HCT116 (cell line): ENCODE data around the gene CHAC1. TPM values are rescaled to one million over a fixed set of nuclear protein-coding genes. Genes with fewer than 3 reads are reported as not detected.
"Not testable (repeated sequence)": the region's sequence is repeated elsewhere in the genome, so short reads cannot be mapped to it uniquely, and the experiment has no call there.

Source experiments
- ATAC-seq: fragments of 200-7000 bp; cut with Tn5 transposase; 2 replicates; pipeline ENCODE4 v1.9.1; 2020; ENCODE audit warnings: mild to moderate bottlenecking, moderate library complexity
- BruUV-seq: library from RNA; stranded (reverse); fragments of 400-500 nt; replicated peaks from 2 replicates; lab custom pipeline; 2021; lab: Mats Ljungman, UMichigan
- CTCF ChIA-PET: fragments of 300-600 bp; sonication (Branson Sonifier 250); formaldehyde crosslinking; loops from one replicate; lab custom pipeline; 2021; ENCODE audit warnings: antibody characterized with exemption; lab: Charles Lee
- POLR2A ChIA-PET: fragments of 300-600, 350-600 bp; sonication (Branson Sonifier 250); formaldehyde crosslinking; loops from one replicate; lab custom pipeline; 2021; ENCODE audit warnings: antibody characterized with exemption; lab: Charles Lee
- RAD21 ChIA-PET, 2 experiments: fragments of 300-600 bp; sonication (Branson Sonifier 250); formaldehyde crosslinking; loops; one replicate each; lab custom pipeline; 2023; ENCODE audit warnings: low total read pairs in 2 of 2; ENCODE audit not compliant: uncharacterized antibody in 2 of 2, unreplicated experiment in 2 of 2, low non-redundant PET in 1 of 2; lab: Charles Lee
- DNase-seq: peaks from one replicate; pipeline ENCODE4 v3.0.0-alpha.2; 2010; ENCODE audit warnings: low read depth, low spot score
- H2AFZ ChIP-seq: fragments of 200-600 bp; shearing (Covaris generic), sonication (generic); 2 replicates; pipeline ENCODE4 v1.6.1; 2017; ENCODE audit warnings: low read depth, mixed run types, mixed read lengths, antibody characterized with exemption, low read length; ENCODE audit not compliant: poor library complexity, severe bottlenecking
- H3K27ac ChIP-seq: 2 replicates; pipeline ENCODE4 v1.5.1; 2012; ENCODE audit warnings: low read depth, low read length
- H3K27me3 ChIP-seq: fragments of 200-600 bp; sonication (generic); 2 replicates; pipeline ENCODE4 v1.6.1; 2016; ENCODE audit warnings: mixed run types, low read length, mixed read lengths; ENCODE audit not compliant: insufficient read depth
- H3K36me3 ChIP-seq, 2 experiments: fragments of 200-500 bp in 1 of 2; fragments of 200-600 bp in 1 of 2; sonication (Bioruptor generic) in 1 of 2; sonication (generic) in 1 of 2; 2 replicates each; pipeline versions ENCODE4 v1.5.1 to v1.6.1; 2014 to 2016; ENCODE audit warnings: low read length in 2 of 2, inconsistent platforms in 1 of 2, mixed read lengths in 1 of 2, mixed run types in 1 of 2; ENCODE audit not compliant: insufficient read depth in 2 of 2, control insufficient read depth in 1 of 2
- H3K4me1 ChIP-seq, 2 experiments: fragments of 200-600 bp in 1 of 2; sonication (generic) in 1 of 2; 2 replicates each; pipeline versions ENCODE4 v1.5.1 to v1.6.1; 2012 to 2017; ENCODE audit warnings: low read length in 2 of 2, inconsistent platforms in 1 of 2, mild to moderate bottlenecking in 1 of 2, mixed read lengths in 1 of 2, mixed run types in 1 of 2, moderate library complexity in 1 of 2; ENCODE audit not compliant: insufficient read depth in 2 of 2, control insufficient read depth in 1 of 2
- H3K4me2 ChIP-seq: fragments of 200-600 bp; sonication (generic); 2 replicates; pipeline ENCODE4 v1.6.1; 2017; ENCODE audit warnings: mixed run types, low read length, mixed read lengths
- H3K4me3 ChIP-seq, 2 experiments: fragments of 200-600 bp in 1 of 2; sonication (generic) in 1 of 2; replicated peaks in 1 of 2; 2 replicates each; pipeline ENCODE4 v1.5.1; 2011 to 2016; ENCODE audit warnings: low read length in 2 of 2, control low read depth in 1 of 2, low read depth in 1 of 2, mild to moderate bottlenecking in 1 of 2, mixed read lengths in 1 of 2, mixed run types in 1 of 2
- H3K79me2 ChIP-seq: fragments of 200-600 bp; sonication (generic); 2 replicates; pipeline ENCODE4 v1.6.1; 2017; ENCODE audit warnings: mild to moderate bottlenecking, mixed run types, low read length, moderate library complexity, mixed read lengths; ENCODE audit not compliant: insufficient read depth
- H3K9ac ChIP-seq: fragments of 200-600 bp; sonication (generic); 2 replicates; pipeline ENCODE4 v1.6.1; 2016; ENCODE audit warnings: low read length, mixed read lengths
- H3K9me2 ChIP-seq: fragments of 200-600 bp; sonication (generic), shearing (Covaris generic); 2 replicates; pipeline ENCODE4 v1.6.1; 2017; ENCODE audit warnings: mixed run types, mild to moderate bottlenecking, moderate library complexity; ENCODE audit not compliant: insufficient read depth
- H3K9me3 ChIP-seq, 2 experiments: fragments of 200-500 bp in 1 of 2; fragments of 200-600 bp in 1 of 2; sonication (Bioruptor generic) in 1 of 2; sonication (generic) in 1 of 2; 2 replicates each; pipeline ENCODE4 v1.6.1; 2014 to 2017; ENCODE audit warnings: low read length in 2 of 2, mixed read lengths in 2 of 2, inconsistent platforms in 1 of 2, low read depth in 1 of 2, mild to moderate bottlenecking in 1 of 2, mixed run types in 1 of 2, moderate library complexity in 1 of 2; ENCODE audit not compliant: control insufficient read depth in 1 of 2, insufficient read depth in 1 of 2
- H4K20me1 ChIP-seq: fragments of 200-600 bp; sonication (generic), shearing (Covaris generic); 2 replicates; pipeline ENCODE4 v1.6.1; 2017; ENCODE audit warnings: mixed run types, mild to moderate bottlenecking, moderate library complexity; ENCODE audit not compliant: insufficient read depth
- CBX3 ChIP-seq: IDR thresholded peaks from 2 replicates; pipeline ENCODE4 v1.6.1; 2012; ENCODE audit warnings: low read depth
- ELF1 ChIP-seq: IDR thresholded peaks from 2 replicates; pipeline ENCODE4 v1.6.1; 2012; ENCODE audit warnings: low read depth, borderline replicate concordance
- JUND ChIP-seq: IDR thresholded peaks from 2 replicates; pipeline ENCODE4 v1.6.1; 2012
- POLR2A ChIP-seq: IDR thresholded peaks from 2 replicates; pipeline ENCODE4 v1.7.0; 2011; ENCODE audit warnings: borderline replicate concordance; ENCODE audit not compliant: insufficient read depth, insufficient read length; ENCODE audit errors: extremely low read depth
- RAD21 ChIP-seq: IDR thresholded peaks from 2 replicates; pipeline ENCODE4 v1.6.1; 2012; ENCODE audit warnings: low read depth, mild to moderate bottlenecking
- SIN3A ChIP-seq: IDR thresholded peaks from 2 replicates; pipeline ENCODE4 v1.6.1; 2012; ENCODE audit warnings: low read depth
- TCF7L2 ChIP-seq: IDR thresholded peaks from 2 replicates; pipeline ENCODE4 v1.7.0; 2011; ENCODE audit warnings: borderline replicate concordance, inconsistent platforms; ENCODE audit not compliant: insufficient read depth, insufficient read length; ENCODE audit errors: extremely low read depth
- ZNF274 ChIP-seq: fragments of 200-500 bp; sonication (Bioruptor generic); IDR thresholded peaks from 2 replicates; pipeline ENCODE4 v1.6.1; 2014; ENCODE audit warnings: mild to moderate bottlenecking, low read depth, low read length, inconsistent platforms
- intact Hi-C: fragments of 100-400 bp; cut with micrococcal nuclease; formaldehyde crosslinking; loops from 2 replicates; pipeline ENCODE4 v1.10.0; 2022
- total RNA-seq: library from RNA; stranded (reverse); gene quantifications from one replicate; pipeline ENCODE4 v1.2.1, GENCODE V29; 2021; ENCODE audit not compliant: unreplicated experiment
- TF ChIP-seq, protein P1 (sequence below): IDR thresholded peaks from 2 replicates; pipeline ENCODE4 v1.6.1; 2012
- TF ChIP-seq, protein P2 (sequence below): IDR thresholded peaks from 2 replicates; pipeline ENCODE4 v1.6.1; 2012
- TF ChIP-seq, protein P3 (sequence below): IDR thresholded peaks from 2 replicates; pipeline ENCODE4 v1.6.1; 2011; ENCODE audit warnings: mild to moderate bottlenecking, low read length, moderate library complexity; ENCODE audit not compliant: insufficient replicate concordance; ENCODE audit errors: extremely low read depth

The CHAC1 gene
- total RNA-seq, 1 experiment from 2014 or later = 58.9 TPM

- TF ChIP-seq RAD21 (no peak), POLR2A (no peak), ELF1 (no peak), CBX3 (no peak), TCF7L2 (no peak), JUND (no peak), SIN3A (no peak), ZNF274 (no peak)
- TF ChIP-seq, protein P1, sequence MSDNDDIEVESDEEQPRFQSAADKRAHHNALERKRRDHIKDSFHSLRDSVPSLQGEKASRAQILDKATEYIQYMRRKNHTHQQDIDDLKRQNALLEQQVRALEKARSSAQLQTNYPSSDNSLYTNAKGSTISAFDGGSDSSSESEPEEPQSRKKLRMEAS = no peak
- TF ChIP-seq, protein P2, sequence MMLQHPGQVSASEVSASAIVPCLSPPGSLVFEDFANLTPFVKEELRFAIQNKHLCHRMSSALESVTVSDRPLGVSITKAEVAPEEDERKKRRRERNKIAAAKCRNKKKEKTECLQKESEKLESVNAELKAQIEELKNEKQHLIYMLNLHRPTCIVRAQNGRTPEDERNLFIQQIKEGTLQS = no peak
- TF ChIP-seq, protein P3, sequence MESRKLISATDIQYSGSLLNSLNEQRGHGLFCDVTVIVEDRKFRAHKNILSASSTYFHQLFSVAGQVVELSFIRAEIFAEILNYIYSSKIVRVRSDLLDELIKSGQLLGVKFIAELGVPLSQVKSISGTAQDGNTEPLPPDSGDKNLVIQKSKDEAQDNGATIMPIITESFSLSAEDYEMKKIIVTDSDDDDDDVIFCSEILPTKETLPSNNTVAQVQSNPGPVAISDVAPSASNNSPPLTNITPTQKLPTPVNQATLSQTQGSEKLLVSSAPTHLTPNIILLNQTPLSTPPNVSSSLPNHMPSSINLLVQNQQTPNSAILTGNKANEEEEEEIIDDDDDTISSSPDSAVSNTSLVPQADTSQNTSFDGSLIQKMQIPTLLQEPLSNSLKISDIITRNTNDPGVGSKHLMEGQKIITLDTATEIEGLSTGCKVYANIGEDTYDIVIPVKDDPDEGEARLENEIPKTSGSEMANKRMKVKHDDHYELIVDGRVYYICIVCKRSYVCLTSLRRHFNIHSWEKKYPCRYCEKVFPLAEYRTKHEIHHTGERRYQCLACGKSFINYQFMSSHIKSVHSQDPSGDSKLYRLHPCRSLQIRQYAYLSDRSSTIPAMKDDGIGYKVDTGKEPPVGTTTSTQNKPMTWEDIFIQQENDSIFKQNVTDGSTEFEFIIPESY = no peak
- Histone ChIP-seq H3K9me2 (no peaks in the 10 kb centered on the region), H4K20me1 (no peaks in the 10 kb centered on the region), H3K9me3 (no peaks in the 10 kb centered on the region), H3K36me3 (no peaks in the 10 kb centered on the region), H3K4me1 (peaks cover 11 to 14% of the 10 kb centered on the region in 2 experiments), H3K79me2 (no peaks in the 10 kb centered on the region), H3K27me3 (no peaks in the 10 kb centered on the region), H3K4me3 (no peak overlapping the region; a peak in 1 of 4 replicates), H2AFZ (peak overlapping the region; percentile 61), H3K27ac (peak overlapping the region; percentile 46), H3K9ac (peak overlapping the region; percentile 7; the same call in 1 of the 2 replicates), H3K4me2 (peak overlapping the region; percentile 70)
- ChIA-PET RAD21 (no interaction called here), POLR2A (interaction anchor here (1.2 to 5.5 kb wide), 2 partner anchors 9 to 32 kb away, joined by 3 to 44 read pairs; partner anchors contain the start of genes CHAC1 and DLL4), CTCF (interaction anchor here (0.6 to 1.6 kb wide), 3 partner anchors 15 to 62 kb away, joined by 3 to 9 read pairs (median 4); no protein-coding TSS in a partner anchor)
- intact Hi-C loops = no loop called here
- BruUV-seq = no TSS peak
- peak; percentile 21 for DNase-seq
- peak; percentile 80 for ATAC-seq
Measured at GRCh38 chr15:40960925-40961324, 7.7 kb downstream of the CHAC1 start.

DNA sequence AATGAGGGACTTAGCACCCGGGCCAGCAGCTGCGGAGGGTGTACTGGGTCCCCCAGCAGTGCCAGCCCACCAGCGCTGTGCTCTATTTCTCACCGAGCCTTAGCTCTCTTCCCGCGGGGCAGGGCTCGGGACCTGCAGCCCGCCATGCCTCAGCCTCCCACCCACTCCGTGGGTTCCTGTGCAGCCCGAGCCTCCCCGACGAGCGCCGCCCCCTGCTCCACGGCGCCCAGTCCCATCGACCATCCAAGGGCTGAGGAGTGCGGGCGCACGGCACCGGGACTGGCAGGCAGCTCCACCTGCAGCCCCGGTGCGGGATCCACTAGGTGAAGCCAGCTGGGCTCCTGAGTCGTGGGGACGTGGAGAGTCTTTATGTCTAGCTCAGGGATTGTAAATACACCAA, 8.5 kb downstream of the CHAC1 start:
- not testable (repeated sequence) for BruUV-seq

DNA sequence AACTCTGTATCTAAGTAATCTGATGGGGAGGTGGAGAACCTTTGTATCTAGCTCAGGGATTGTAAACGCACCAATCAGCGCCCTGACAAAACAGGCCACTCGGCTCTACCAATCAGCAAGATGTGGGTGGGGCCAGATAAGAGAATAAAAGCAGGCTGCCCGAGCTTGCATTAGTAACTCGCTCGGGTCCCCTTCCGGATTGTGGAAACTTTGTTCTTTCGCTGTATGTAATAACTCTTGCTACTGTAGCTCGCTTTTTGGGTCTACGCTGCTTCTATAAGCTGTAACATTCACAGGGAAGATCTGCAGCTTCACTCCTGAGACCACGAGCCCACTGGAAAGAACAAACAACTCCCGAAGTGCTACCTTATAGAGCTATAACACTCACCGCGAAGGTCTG, 9.0 kb downstream of the CHAC1 start:
- H3K9me3 ChIP-seq, H3K36me3 ChIP-seq, H3K27ac ChIP-seq, intact Hi-C loops, H3K9ac ChIP-seq, RAD21 ChIA-PET, H3K9me2 ChIP-seq, BruUV-seq, DNase-seq, H3K79me2 ChIP-seq, H3K4me2 ChIP-seq, H2AFZ ChIP-seq, H4K20me1 ChIP-seq, ATAC-seq, H3K4me3 ChIP-seq, H3K27me3 ChIP-seq: not testable (repeated sequence)
- CTCF ChIA-PET = interaction anchor here (1.2 kb wide), 1 partner anchor 21 kb away, joined by 4 read pairs; no protein-coding TSS in a partner anchor
- POLR2A ChIA-PET = interaction anchor here (5.5 kb wide), 1 partner anchor 10 kb away, joined by 44 read pairs; the partner anchor contains the start of gene CHAC1
- H3K4me1 ChIP-seq = peaks cover 11 to 14% of the 10 kb centered on the region in 2 experiments

More for the DNA sequence above, 8.5 kb downstream of the CHAC1 start:
- H3K27ac ChIP-seq, H3K4me3 ChIP-seq, H3K79me2 ChIP-seq, H3K36me3 ChIP-seq, DNase-seq, H3K27me3 ChIP-seq, RAD21 ChIA-PET, ATAC-seq, H3K9ac ChIP-seq, H4K20me1 ChIP-seq, H2AFZ ChIP-seq, intact Hi-C loops, H3K9me3 ChIP-seq, H3K4me2 ChIP-seq, H3K9me2 ChIP-seq: not testable (repeated sequence)
- peaks cover 11 to 14% of the 10 kb centered on the region in 2 experiments for H3K4me1 ChIP-seq
- ChIA-PET POLR2A (interaction anchor here (5.5 kb wide), 1 partner anchor 10 kb away, joined by 44 read pairs; the partner anchor contains the start of gene CHAC1), CTCF (interaction anchor here (1.2 kb wide), 1 partner anchor 20 kb away, joined by 4 read pairs; no protein-coding TSS in a partner anchor)
